CD4-positive, alpha-beta T cell (primary cell): Measurements from ENCODE around the gene DAZL. TPM values are rescaled to one million over a fixed set of nuclear protein-coding genes. Genes with fewer than 3 reads are reported as not detected.

Source experiments
- ATAC-seq: fragments of 200-7000 bp; cut with Tn5 transposase; one replicate; pipeline ENCODE4 v1.10.0; 2022; ENCODE audit warnings: mild to moderate bottlenecking; ENCODE audit not compliant: poor library complexity
- CTCF ChIA-PET: fragments of 350-600 bp; sonication (Branson Sonifier 250); formaldehyde crosslinking; loops from one replicate; lab custom pipeline; 2021; ENCODE audit warnings: antibody characterized with exemption, inconsistent platforms; lab: Charles Lee
- POLR2A ChIA-PET: fragments of 350-600 bp; sonication (Branson Sonifier 250); formaldehyde crosslinking; loops from one replicate; lab custom pipeline; 2021; ENCODE audit warnings: antibody characterized with exemption, inconsistent platforms; lab: Charles Lee
- DNase-seq, 14 experiments: peaks; one replicate each; pipeline ENCODE4 v3.0.0-alpha.2; 2013 to 2020; ENCODE audit warnings: mixed read lengths in 2 of 14
- H3K27ac ChIP-seq, 2 donors: one replicate each; pipeline versions ENCODE4 v1.5.1 to v1.7.0; 2013; ENCODE audit warnings: low read length in 2 of 2, low read depth in 1 of 2, mild to moderate bottlenecking in 1 of 2
- H3K27me3 ChIP-seq, 2 experiments: 1 replicate in 1 of 2; 2 replicates in 1 of 2; pipeline versions ENCODE4 v1.6.1 to v1.7.0; 2013; ENCODE audit warnings: low read length in 2 of 2, control low read depth in 1 of 2, mild to moderate bottlenecking in 1 of 2, moderate library complexity in 1 of 2; ENCODE audit not compliant: insufficient read depth in 2 of 2, control insufficient read depth in 1 of 2
- H3K36me3 ChIP-seq: one replicate; pipeline ENCODE4 v1.6.1; 2013; ENCODE audit warnings: low read length, control low read depth; ENCODE audit not compliant: insufficient read depth
- H3K4me1 ChIP-seq: one replicate; pipeline ENCODE4 v1.6.1; 2013; ENCODE audit warnings: low read length, control low read depth; ENCODE audit not compliant: insufficient read depth
- H3K4me3 ChIP-seq: one replicate; pipeline ENCODE4 v1.5.1; 2013; ENCODE audit warnings: mild to moderate bottlenecking, low read length, moderate library complexity
- H3K9me3 ChIP-seq, 2 experiments: 1 replicate in 1 of 2; 2 replicates in 1 of 2; pipeline versions ENCODE4 v1.6.1 to v1.7.0; 2013; ENCODE audit warnings: low read length in 2 of 2, mild to moderate bottlenecking in 2 of 2, control low read depth in 1 of 2, moderate library complexity in 1 of 2; ENCODE audit not compliant: control insufficient read depth in 1 of 2, insufficient read depth in 1 of 2
- H3K27ac Mint-ChIP-seq: one replicate; pipeline ENCODE4 v1.8.0; 2020; ENCODE audit warnings: mixed read lengths
- H3K27me3 Mint-ChIP-seq: one replicate; pipeline ENCODE4 v1.8.0; 2021; ENCODE audit warnings: mixed read lengths
- H3K36me3 Mint-ChIP-seq: one replicate; pipeline ENCODE4 v1.8.0; 2021; ENCODE audit warnings: low read depth, mixed read lengths
- H3K4me1 Mint-ChIP-seq: one replicate; pipeline ENCODE4 v1.8.0; 2021; ENCODE audit warnings: low read depth, mixed read lengths
- H3K4me3 Mint-ChIP-seq: one replicate; pipeline ENCODE4 v1.8.0; 2020; ENCODE audit warnings: mild to moderate bottlenecking, mixed read lengths
- H3K9me3 Mint-ChIP-seq: one replicate; pipeline ENCODE4 v1.8.0; 2020; ENCODE audit warnings: mixed read lengths
- CTCF ChIP-seq: fragments of 200-600 bp; IDR thresholded peaks from one replicate; pipeline ENCODE4 v1.8.0; 2022; ENCODE audit warnings: antibody characterized with exemption, mild to moderate bottlenecking
- intact Hi-C, 2 experiments: fragments of 100-400 bp; cut with DNase I in 1 of 2; cut with micrococcal nuclease in 1 of 2; formaldehyde crosslinking; loops; one replicate each; pipeline versions ENCODE4 v1.15.1 to v1.9.0; 2023 to 2025; cut with DNase I, micrococcal nuclease
- total RNA-seq, 174 experiments: library from RNA in 2 of 174; stranded (reverse) in 2 of 174; gene quantifications; one replicate each; pipeline ENCODE4 v1.2.3 and lab custom pipeline; 2021 to 2026

DAZL gene
- total RNA-seq, 2 experiments from 2014 or later = not detected

- H3K4me1 Mint-ChIP-seq = no peaks in the 10 kb centered on the region
- CTCF ChIA-PET = interaction anchor here (1.7 kb wide), 1 partner anchor 255 kb away, joined by 3 read pairs; no protein-coding TSS in a partner anchor
- no peak overlapping the region for H3K4me3 Mint-ChIP-seq
Observed at GRCh38 chr3:16545413-16546185, 59.6 kb downstream of the DAZL start.

GRCh38 chr3:16543242-16543864 lies 61.9 kb downstream of the DAZL start:
- DNase-seq (no peak), ATAC-seq (no peak)
- Histone ChIP-seq H3K4me1 (no peaks in the 10 kb centered on the region), H3K9me3 (no peaks in the 10 kb centered on the region), H3K4me3 (no peak overlapping the region), H3K36me3 (no peaks in the 10 kb centered on the region), H3K27ac (no peak overlapping the region), H3K27me3 (peaks cover 0 to 5% of the 10 kb centered on the region in 2 experiments)
- Mint-ChIP-seq H3K4me1 (no peaks in the 10 kb centered on the region), H3K4me3 (no peak overlapping the region), H3K27ac (no peak overlapping the region), H3K9me3 (no peaks in the 10 kb centered on the region), H3K36me3 (no peaks in the 10 kb centered on the region), H3K27me3 (peaks cover 3% of the 10 kb centered on the region)
- POLR2A ChIA-PET = no interaction called here
- CTCF ChIA-PET = no interaction called here
- intact Hi-C loops = loop anchor here in 1 of 2 experiments (10.0 kb wide), 2 partner anchors 919 to 1339 kb away; partner anchors contain the start of gene CAPN7
- TF ChIP-seq CTCF = no peak

More at GRCh38 chr3:16545413-16546185, 59.6 kb downstream of the DAZL start:
- H3K27me3 ChIP-seq = no peaks in the 10 kb centered on the region
- Mint-ChIP-seq H3K36me3 (no peaks in the 10 kb centered on the region), H3K9me3 (no peaks in the 10 kb centered on the region), H3K27me3 (no peaks in the 10 kb centered on the region), H3K27ac (no peak overlapping the region)
- no peaks in the 10 kb centered on the region for H3K4me1 ChIP-seq
- POLR2A ChIA-PET = interaction anchor here (0.9 kb wide), 1 partner anchor 255 kb away, joined by 3 read pairs; no protein-coding TSS in a partner anchor
- intact Hi-C loops = loop anchor here in 1 of 2 experiments (5.0 to 10.0 kb wide), 3 partner anchors 213 to 1341 kb away; partner anchors contain the start of gene CAPN7
- DNase-seq = no peak
- H3K9me3 ChIP-seq = no peaks in the 10 kb centered on the region
- H3K4me3 ChIP-seq = no peak overlapping the region
- H3K27ac ChIP-seq = no peak overlapping the region
- TF ChIP-seq CTCF = no peak
- no peaks in the 10 kb centered on the region for H3K36me3 ChIP-seq
- no peak for ATAC-seq

- ChIA-PET POLR2A (no interaction called here), CTCF (no interaction called here)
- H3K27me3 Mint-ChIP-seq = peaks cover 12% of the 10 kb centered on the region
- no peaks in the 10 kb centered on the region for H3K36me3 ChIP-seq
- no peaks in the 10 kb centered on the region for H3K4me1 Mint-ChIP-seq
- no peaks in the 10 kb centered on the region for H3K4me1 ChIP-seq
- H3K36me3 Mint-ChIP-seq = no peaks in the 10 kb centered on the region
- ATAC-seq = no peak
- H3K9me3 ChIP-seq = no peaks in the 10 kb centered on the region
- H3K27ac Mint-ChIP-seq = no peak overlapping the region
- intact Hi-C loops = no loop called here
- no peak for TF ChIP-seq CTCF
- no peak overlapping the region for H3K4me3 Mint-ChIP-seq
- H3K9me3 Mint-ChIP-seq = no peaks in the 10 kb centered on the region
- no peak overlapping the region for H3K27ac ChIP-seq
- H3K27me3 ChIP-seq = peaks cover 0 to 5% of the 10 kb centered on the region in 2 experiments
- no peak overlapping the region for H3K4me3 ChIP-seq
- no peak for DNase-seq
Observed at GRCh38 chr3:16538507-16538906, 66.7 kb downstream of the DAZL start.
